H7 (cell line): ENCODE results near the gene GRK1. TPM values are rescaled to one million over a fixed set of nuclear protein-coding genes. Genes with fewer than 3 reads are reported as not detected.

ENCODE experiments used
- DNase-seq: peaks from one replicate; pipeline ENCODE4 v3.0.0; 2012
- H3K27me3 ChIP-seq: 2 replicates; pipeline ENCODE4 v1.6.0; 2011; ENCODE audit warnings: mild to moderate bottlenecking, low read length; ENCODE audit not compliant: control insufficient read depth, insufficient read depth
- H3K36me3 ChIP-seq: replicated peaks from 2 replicates; pipeline ENCODE4 v1.5.1; 2011; ENCODE audit warnings: low read length; ENCODE audit not compliant: control insufficient read depth, insufficient read depth
- H3K4me3 ChIP-seq: 2 replicates; pipeline ENCODE4 v1.5.1; 2011; ENCODE audit warnings: low read depth, mild to moderate bottlenecking, control low read depth, low read length, moderate library complexity; ENCODE audit not compliant: insufficient read depth
- total RNA-seq: library from RNA; depleted of rRNA; stranded (reverse); fragments of >200 nt; shearing (Covaris generic); gene quantifications from 2 replicates; pipeline ENCODE4 v1.2.3, GENCODE V29; 2014

The GRK1 gene
- total RNA-seq, 1 experiment from 2014 or later = 0.14 TPM

GRCh38 chr13:113660066-113660465, 7.0 kb upstream of the GRK1 start:
- Histone ChIP-seq H3K4me3 (no peak overlapping the region), H3K27me3 (no peaks in the 10 kb centered on the region), H3K36me3 (no peaks in the 10 kb centered on the region)
- peak; percentile 28 for DNase-seq

DNA sequence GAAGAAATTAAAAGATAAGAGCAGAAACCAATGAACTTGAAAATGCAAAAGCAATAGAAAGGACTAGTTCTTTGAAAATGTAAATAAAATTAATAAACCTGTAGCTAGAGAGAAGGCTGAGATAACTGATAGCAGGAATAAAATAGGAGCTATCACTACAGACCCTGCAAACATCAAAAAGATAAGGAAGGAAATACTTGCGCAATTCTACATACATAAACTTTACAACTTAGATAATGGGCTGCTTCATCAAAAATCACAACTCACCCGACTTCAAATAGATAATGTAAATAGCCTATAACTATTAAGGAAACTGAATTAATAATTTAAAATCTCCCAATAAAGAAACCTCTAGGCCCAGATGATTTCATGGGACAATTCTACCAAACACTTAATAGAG, 5.5 kb upstream of the GRK1 start:
- no peak for DNase-seq
- Histone ChIP-seq H3K4me3 (no peak overlapping the region), H3K27me3 (no peaks in the 10 kb centered on the region), H3K36me3 (no peaks in the 10 kb centered on the region)

- Histone ChIP-seq H3K27me3 (no peaks in the 10 kb centered on the region), H3K36me3 (no peaks in the 10 kb centered on the region), H3K4me3 (no peak overlapping the region)
- DNase-seq = peak; percentile 45
These were observed 3.1 kb upstream of the GRK1 start for GRCh38 chr13:113663934-113664333.

DNA sequence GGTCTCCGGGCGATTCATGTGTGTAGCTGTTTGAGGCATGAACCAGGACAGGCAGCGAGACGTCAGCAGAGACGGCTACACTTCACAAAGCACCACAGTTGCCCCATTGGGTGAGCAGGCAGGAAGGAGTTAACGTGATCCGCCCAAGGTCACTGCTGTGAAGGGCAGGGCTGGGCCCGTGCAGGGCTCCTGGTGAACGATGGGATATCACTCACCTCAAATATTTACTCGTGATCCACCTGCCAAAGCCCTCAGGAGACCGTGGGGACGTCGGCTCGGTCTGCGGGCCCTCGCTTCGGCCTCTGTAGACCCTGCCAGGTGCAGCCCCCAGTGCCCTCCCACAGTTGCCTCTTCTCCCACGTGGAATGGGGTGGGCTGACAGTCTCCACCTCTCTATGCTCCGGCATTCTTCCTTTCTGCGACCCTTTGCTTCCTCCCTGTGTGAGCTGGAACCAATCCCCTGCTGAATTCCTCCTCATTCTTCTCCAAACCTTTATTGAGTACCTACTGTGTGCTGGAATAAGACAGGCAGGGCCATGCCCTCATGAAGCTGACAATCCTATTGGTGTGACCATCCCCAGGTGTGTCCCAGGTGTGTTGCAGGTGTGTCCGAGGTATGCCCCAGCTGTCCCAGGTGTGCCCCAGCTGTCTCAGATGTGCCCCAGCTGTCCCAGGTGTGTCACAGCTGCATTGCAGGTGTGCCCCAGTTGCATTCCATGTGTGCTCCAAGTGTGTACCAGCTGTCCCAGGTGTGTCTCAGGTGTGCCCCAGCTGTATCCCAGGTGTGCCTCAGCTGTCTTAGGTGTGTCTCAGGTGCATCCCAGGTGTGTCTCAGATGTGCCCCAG, 2.0 kb upstream of the GRK1 start:
- peak; percentile 42 for DNase-seq

GRCh38 chr13:113665597-113666328, 1.3 kb upstream of the GRK1 start:
- no peaks in the 10 kb centered on the region for H3K27me3 ChIP-seq
- H3K4me3 ChIP-seq = no peak overlapping the region
- H3K36me3 ChIP-seq = no peaks in the 10 kb centered on the region
- DNase-seq = no peak

More for the DNA sequence above, 2.0 kb upstream of the GRK1 start:
- H3K36me3 ChIP-seq = no peaks in the 10 kb centered on the region
- no peaks in the 10 kb centered on the region for H3K27me3 ChIP-seq
- no peak overlapping the region for H3K4me3 ChIP-seq

DNA sequence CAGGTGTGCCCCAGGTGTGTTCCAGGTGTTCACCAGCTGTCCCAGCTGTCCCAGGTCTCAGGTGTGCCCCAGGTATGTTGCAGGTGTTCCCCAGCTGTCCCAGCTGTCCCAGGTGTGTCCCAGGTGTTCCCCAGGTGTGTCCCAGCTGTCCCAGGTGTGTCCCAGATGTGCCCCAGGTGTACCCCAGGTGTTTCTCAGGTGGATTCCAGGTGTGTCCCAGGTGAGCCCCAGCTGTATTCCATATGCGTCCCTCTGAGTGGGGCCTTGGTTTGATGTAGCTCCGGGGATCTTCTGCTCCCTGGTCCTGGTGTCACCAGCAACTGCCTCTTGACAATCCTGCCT, 719 bp upstream of the GRK1 start:
- H3K36me3 ChIP-seq = no peaks in the 10 kb centered on the region
- peak; percentile 17 for DNase-seq
- no peak overlapping the region for H3K4me3 ChIP-seq
- no peaks in the 10 kb centered on the region for H3K27me3 ChIP-seq

- H3K4me3 ChIP-seq = no peak overlapping the region
- no peaks in the 10 kb centered on the region for H3K36me3 ChIP-seq
- DNase-seq = peak; percentile 48
- no peaks in the 10 kb centered on the region for H3K27me3 ChIP-seq
These were observed 912 bp downstream of the GRK1 start for GRCh38 chr13:113667771-113668490.

- H3K36me3 ChIP-seq = no peaks in the 10 kb centered on the region
- no peak overlapping the region for H3K4me3 ChIP-seq
- peak; percentile 35 for DNase-seq
- H3K27me3 ChIP-seq = no peaks in the 10 kb centered on the region
These were observed 1.5 kb downstream of the GRK1 start for GRCh38 chr13:113668491-113668971.

DNA sequence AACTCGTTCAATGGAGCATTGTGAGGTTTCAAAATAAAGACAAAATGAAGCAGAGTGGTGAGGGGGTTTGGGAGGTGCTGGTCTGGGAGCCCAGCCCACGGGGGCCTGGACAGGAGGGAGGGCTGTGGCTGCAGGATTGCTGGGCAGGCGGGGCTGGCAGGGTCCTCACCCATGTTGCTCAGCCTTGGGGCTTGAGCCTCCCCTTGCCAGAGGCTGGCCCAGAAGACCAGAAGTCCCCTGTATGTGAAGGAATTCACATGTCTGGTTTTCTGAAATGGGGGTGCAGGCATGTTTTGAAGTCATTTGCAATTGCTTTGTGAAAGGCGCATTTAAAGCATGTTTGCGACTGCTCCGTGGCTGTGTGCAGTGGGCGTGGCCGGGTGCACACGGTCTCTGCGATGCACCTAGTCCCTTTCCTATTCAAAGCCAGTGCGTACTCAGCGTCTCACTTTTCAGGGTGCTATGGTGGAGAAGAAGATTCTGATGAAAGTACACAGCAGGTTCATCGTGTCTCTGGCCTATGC, 2.3 kb downstream of the GRK1 start:
- H3K4me3 ChIP-seq = no peak overlapping the region
- no peaks in the 10 kb centered on the region for H3K27me3 ChIP-seq
- no peaks in the 10 kb centered on the region for H3K36me3 ChIP-seq
- DNase-seq = peak; percentile 31

GRCh38 chr13:113669755-113670341, 2.8 kb downstream of the GRK1 start:
- H3K36me3 ChIP-seq = no peaks in the 10 kb centered on the region
- DNase-seq = peak; percentile 50
- no peaks in the 10 kb centered on the region for H3K27me3 ChIP-seq
- H3K4me3 ChIP-seq = no peak overlapping the region

- peak; percentile 42 for DNase-seq
- Histone ChIP-seq H3K36me3 (no peaks in the 10 kb centered on the region), H3K4me3 (no peak overlapping the region), H3K27me3 (no peaks in the 10 kb centered on the region)
These were observed 3.5 kb downstream of the GRK1 start for GRCh38 chr13:113670541-113670940.

DNA sequence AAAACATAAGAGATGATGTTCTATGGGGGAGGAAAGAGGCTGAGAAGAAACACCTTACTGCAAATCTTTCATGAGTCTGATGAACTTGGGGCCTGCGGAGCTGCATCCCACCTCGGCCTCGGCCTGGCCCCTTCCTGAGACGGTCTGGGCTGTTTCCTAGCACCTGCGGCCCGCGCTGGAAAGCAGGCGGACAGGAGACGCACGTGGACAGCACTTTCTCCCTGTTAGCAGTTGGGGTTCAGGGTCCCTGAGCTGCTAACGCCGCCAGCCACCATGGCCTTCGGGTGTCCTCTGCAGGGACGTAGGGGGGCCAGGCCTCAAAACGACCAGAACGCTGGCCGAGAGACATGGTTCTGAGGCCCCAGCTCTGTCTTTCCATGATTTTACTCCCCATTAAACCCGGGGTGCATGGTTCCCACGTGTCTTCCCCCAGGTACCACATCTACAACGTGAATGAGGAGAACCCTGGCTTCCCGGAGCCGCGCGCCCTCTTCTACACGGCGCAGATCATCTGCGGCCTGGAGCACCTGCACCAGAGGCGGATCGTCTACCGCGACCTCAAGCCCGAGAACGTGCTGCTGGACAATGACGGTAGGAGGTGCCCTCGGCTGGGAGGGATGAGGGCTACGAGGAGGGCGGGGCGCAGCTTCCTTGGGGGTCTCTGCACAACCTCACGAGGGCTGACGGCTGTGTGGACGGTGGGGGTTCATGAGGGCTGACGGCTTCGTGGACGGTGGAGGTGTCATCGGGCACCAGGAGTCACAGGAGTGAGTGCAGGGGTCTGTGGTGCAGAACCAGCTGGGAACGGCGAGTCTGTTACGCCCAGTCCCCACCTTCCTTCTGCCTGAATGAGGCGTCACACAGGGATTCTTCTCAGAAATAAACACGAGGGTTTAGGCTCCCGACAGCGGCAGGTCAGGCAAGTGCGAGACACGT, 4.3 kb downstream of the GRK1 start:
- H3K27me3 ChIP-seq = no peaks in the 10 kb centered on the region
- peak; percentile 46 for DNase-seq
- no peaks in the 10 kb centered on the region for H3K36me3 ChIP-seq
- H3K4me3 ChIP-seq = no peak overlapping the region

DNA sequence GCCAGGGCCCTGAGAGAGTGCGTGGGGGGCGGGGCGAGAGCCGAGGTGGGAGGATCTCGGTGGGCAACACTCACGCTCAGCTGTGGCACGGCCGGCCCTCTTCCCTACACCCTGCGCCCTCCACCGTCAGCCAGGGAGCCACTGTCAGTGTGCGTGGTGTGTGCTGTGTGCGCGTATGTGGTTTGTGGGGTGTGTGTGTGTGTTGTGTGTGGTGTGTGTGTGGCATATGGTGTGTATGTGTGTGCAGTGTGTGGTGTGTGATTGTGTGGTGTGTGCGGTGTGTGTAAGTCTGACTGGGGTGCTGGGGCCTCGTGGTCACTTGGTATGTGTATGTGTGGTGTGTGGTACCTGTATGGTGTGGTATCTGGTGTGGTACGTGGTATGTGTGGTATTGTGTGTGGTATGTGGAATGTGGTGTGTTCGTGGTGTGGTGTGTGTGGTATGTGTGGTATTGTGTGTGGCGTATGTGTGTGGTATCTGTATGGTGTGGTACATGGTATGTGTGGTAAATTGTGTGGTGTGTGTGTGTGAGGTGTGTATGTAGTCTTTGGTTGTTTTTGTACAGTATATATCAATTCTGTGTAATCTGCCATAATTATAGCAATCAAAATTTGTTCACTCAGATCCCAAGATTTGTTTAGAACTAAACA, 5.1 kb downstream of the GRK1 start:
- H3K4me3 ChIP-seq = no peak overlapping the region
- H3K27me3 ChIP-seq = no peaks in the 10 kb centered on the region
- DNase-seq = peak; percentile 16
- H3K36me3 ChIP-seq = no peaks in the 10 kb centered on the region
